HG03097 (cell line): Measurements from ENCODE around the gene HERC2.
"Not testable (repeated sequence)": the region's sequence is repeated elsewhere in the genome, so short reads cannot be mapped to it uniquely, and the experiment has no call there.

Experiments
- ATAC-seq: cut with Tn5 transposase; IDR thresholded peaks from one replicate; pipeline ENCODE4 v1.9.1; 2021; ENCODE audit not compliant: unreplicated experiment, low FRiP score

HERC2 gene

DNA sequence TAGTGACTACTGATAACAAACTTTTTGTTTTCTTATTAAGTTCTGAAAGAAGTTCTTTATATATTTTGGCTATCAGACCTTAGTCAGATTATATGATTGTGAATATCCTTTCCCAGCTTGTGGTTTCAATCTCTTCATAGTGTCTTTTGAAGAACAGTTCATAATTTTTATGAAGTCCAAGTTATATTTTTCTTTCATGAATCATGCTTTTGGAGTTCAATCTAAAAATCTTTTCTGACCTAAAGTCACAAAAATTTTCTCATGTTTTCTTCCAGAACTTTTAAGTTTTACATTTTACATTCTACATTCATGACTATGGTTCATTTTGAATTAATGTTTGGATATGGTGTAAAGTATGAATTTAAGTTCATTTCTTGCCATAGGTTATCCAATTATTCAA lies 188.7 kb downstream of the HERC2 start:
- no peak for ATAC-seq

- ATAC-seq = no peak
These were observed 189.3 kb downstream of the HERC2 start for GRCh38 chr15:28132524-28133275.

DNA sequence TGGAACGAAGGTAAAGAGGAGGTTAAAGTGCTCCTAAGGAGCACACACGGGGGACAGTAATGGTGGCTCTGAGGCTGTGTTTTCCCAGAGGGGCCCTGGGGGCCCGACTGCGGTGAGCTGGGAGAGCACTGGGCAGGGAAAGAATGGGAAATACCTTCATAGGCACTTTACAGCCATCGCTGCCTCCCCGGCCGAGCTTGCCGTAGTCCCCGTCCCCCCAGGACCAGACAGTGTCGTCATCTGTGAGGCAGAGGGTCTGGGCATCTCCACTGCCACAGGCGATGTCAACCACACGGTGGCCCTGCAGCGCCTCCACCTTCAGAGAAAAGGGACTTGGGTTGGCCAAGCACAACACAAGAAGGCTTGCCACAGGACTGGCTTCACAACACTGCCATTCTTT lies 190.0 kb downstream of the HERC2 start:
- no peak for ATAC-seq

GRCh38 chr15:28131400-28131799 lies 190.6 kb downstream of the HERC2 start:
- no peak for ATAC-seq

GRCh38 chr15:28130651-28131050 lies 191.3 kb downstream of the HERC2 start:
- ATAC-seq = no peak

GRCh38 chr15:28129231-28129848 lies 192.6 kb downstream of the HERC2 start:
- no peak for ATAC-seq

DNA sequence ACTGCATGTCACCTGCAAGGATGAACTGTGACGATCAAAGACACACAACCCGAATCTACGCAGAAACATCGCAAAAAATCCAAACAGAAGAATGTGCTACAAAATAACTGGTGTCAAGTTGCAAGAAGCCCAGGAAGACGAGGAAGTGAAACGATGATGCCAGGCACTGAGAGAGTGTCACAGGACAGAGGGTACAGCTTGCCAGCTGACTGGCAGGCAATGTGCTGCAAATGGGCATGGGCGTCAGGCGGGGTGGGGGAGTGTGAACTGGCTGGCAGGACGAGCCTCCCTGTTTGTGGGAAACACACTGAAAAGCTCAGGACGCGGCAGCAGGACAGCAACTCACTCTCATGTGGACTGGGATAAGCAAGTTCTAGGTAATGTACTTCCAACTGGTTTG lies 193.9 kb downstream of the HERC2 start:
- no peak for ATAC-seq

DNA sequence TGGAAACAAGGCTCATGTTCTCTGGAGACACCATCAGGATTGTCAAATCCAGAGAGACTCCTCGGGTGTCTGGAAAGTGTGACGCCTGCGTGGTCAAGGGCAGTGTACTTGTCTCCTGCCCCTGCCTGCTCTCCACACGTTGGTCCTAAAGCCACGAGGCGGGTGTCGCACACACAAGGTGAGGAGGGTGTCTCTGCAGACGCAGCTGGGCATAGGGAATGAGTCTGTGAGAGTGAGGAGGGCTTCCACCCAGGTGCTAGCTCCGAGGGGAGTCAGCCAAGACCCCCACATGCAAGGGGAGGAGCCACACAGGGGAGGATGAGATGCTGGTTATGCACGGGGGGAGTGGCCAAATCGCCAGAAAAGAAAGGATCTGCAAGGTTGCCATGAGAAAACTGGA lies 194.9 kb downstream of the HERC2 start:
- ATAC-seq = no peak

DNA sequence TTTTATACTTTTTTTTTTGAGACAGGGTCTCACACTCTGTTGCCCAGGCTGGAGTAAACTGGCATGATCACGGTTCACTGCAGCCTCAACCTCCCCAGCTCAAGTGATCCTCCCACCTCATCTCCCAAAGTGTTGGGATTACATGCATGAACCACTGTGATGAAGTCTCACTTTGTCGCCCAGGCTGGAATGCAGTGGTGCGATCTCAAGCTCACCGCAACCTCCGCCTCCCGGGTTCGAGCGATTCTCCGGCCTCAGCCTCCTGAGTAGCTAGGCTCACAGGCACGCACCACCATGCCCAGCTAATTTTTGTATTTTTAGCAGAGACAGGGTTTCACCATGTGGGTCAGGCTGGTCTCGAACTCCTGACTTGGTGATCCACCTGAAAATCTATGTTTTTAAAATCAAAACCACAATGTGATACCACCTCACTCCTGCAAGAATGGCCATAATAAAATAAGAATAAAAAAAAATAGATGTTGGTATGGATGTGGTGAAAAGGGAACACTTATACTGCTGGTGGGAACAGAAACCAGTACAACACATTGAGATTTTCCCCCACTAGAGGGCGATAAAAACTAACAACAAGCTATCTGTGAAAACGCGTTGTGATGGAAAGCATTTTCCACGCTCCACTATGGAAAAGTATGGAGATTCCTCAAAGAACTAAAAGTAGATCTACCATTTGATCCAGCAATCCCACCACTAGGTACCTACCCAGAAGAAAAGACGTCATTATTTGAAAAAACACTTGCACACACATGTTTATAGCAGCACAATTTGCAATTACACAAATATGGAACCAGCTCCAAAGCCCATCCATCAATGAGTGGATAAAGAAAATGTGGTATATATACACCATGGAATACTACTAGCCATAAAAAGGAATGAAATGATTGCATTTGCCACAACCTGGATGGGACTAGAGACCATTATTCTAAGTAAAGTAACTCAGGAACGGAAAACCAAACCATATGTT lies 196.0 kb downstream of the HERC2 start:
- ATAC-seq = no peak

DNA sequence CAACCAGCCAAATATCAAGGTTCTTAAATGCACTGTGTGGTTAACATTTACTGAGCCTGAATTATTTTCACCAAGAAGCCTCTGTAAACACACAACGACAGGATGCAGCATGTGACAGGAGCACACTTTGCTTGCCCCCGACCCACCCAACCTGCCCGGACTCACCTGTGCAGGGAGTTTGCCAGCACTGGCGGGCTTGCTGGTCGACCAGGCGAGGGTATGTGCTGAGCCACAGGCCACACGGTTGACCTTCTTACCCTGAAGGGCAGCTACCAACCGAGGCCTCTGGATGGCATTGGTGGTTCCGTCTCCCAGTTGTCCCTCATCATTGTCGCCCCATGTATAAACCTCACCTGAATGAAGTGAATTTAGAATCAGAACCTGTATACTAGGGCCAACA lies 197.1 kb downstream of the HERC2 start:
- no peak for ATAC-seq

DNA sequence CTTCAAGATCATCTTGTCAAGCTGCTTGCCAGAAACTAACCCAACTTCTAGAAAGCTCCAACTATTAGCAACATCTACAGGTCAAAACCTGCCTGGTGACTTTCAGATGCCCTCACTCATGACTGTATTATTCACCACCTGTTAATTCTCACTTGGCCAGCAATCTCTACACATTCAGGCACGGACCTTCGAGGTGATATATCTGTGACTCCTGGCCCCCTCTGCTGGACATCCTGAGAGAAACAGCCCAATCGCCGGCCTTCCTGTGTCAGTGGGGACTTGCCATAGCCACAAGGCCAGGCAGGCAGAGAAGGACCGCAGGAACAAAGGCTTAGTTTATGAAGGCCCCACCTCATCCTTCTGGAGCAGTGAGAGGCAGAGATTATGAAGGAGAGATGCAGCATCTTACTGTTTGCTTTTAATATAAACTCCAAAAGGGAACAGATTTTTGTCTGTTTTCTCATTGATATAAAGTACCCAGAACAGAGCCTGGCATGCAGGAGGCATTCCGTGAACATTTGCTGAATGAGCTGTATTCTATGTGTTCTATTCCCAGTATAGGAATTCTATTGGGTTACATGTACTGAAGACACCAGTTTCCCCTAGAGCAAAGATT lies 198.5 kb downstream of the HERC2 start:
- no peak for ATAC-seq

DNA sequence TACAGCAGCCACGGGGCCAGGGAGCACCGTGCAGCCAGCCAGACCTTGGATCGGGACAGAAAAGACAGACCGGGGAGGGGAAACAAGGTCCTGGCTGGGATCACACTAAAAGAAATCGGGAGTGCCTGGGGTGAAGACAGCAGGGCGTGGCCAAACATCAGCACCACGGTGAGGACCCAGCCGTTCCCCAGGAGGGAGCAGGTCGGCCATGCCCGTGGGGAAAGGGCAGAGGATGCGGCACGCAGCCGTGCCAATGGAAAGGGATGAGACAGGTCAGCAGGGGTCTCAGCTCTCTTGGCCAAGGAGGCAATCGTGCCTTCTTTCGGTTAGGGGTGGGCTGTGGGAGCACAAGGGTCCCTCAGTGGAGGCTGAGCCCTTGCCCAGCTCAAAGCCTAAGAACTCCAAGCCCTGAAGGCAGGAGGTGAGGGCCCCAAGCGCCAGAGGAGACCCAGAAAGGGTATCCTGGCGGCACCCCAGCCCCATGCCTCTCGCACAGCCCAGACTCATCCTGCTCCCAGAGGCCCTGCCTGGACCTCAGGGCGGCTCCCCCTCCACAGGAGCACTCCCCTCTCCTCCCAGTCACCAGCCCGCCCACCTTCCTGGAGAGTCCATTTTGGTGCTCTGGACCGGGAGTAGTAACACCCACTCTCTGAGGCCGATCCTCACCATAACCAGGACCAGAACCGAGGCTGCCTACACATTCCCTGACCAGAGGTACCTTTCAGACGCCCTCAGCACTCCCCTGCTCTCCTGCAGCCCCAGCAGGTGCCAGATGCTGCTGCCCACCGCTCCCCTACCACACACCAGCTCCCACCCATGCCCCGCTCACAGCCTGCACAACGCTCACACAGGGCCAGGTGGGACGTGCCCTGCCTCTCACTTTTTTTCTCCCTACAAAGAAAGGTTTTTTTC lies 199.7 kb downstream of the HERC2 start:
- ATAC-seq = no peak

DNA sequence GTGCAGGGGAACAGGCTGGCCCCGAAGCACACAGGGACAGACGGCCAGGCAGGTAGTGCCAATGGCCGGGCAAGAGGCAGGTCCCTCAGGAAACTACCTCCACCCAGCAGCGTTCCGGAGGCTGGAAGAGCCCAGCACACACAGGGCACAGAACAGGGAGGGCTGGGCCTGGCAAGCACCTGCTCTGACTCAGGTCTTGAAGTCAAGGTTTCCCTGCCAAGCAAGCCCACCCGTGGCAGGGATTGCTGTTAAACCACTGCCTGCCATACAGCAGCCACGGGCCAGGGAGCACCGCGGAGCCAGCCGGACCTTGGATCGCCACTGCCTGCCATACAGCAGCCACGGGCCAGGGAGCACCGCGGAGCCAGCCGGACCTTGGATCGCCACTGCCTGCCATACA lies 200.4 kb downstream of the HERC2 start:
- not testable (repeated sequence) for ATAC-seq

DNA sequence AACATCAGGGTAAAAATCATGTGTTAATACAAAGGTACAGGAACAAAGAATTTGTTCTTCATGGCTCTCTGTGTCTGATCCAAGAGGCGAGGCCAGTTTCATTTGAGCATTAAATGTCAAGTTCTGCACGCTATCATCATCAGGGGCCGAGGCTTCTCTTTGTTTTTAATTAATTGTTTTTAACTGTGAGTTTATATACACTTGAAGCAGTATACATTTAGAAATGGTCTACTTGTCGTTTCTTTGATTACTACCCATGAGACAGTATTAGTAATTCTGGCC lies 201.7 kb downstream of the HERC2 start:
- ATAC-seq = no peak

DNA sequence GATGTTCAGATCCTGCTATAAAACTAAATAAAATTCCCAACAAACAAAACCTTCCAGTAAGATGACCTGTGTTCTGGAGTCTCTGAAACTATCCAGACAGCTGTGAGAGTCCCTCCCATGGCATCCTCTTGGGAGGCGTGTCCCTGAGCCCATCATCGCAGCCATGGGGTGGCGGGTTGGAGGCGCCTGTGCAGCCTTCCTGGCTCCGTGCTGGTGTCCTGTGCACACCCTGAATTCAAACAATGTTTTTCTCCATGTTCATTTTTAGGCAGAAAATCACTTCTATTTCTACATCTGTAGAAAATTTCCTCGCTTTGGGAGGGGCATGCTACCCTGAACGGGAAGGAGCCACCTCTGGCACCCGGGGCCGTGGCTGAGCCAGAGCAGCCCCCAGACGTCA lies 203.4 kb downstream of the HERC2 start:
- no peak for ATAC-seq

- ATAC-seq = no peak
These were observed 203.9 kb downstream of the HERC2 start for GRCh38 chr15:28118083-28118482.

- ATAC-seq = no peak
These were observed 204.5 kb downstream of the HERC2 start for GRCh38 chr15:28117432-28117990.

DNA sequence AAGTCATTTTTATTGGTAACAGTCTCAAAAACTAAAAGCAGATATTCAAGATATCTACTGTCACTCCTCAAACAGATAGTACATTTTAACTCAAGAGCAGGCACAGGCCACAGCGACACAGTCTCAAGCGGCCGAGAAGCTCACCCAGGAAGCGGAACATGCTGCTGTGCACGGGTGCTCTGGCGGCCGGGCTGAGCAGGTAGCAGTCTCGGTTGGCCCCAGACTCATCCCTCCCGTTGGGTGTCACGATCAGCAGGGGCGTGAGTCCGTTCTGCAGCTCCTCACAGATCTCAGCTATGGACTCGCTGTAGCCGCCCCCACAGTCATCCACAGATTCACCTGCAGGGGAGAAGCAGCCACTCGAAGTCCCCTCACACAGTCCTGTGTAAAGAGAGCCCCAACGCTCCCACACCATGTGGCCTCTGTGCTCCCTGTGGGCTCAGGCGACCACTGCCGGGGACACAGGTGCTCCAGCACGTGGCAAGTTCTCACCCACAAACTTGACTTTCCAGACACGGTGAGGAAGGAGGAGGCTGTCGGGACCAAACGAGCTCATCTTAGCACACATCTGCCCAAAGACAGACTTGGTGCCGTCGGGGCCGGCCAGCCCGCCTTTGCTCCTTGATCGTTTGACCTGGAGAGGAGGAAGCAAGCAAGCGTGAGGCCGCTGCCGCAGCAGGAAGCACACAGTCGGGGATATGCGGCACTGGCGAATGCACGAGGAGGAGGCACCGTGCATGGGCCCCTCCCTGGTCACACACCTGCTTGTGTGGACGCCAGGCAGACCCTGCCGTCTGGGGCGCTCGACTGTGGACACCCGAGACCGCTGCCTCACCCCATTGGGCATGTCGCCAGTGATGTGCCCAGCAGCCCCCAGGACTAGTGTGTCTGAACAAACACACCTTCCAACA lies 205.2 kb downstream of the HERC2 start:
- no peak for ATAC-seq

GRCh38 chr15:28115871-28116270 lies 206.1 kb downstream of the HERC2 start:
- ATAC-seq = no peak
